Natural killer cell treated with Interleukin-12 subunit alpha and Interleukin-12 subunit beta and Interleukin-15 and Interleukin-18, amount 100 ng/mL, for 72 hours (primary cell): ENCODE results near the gene TH. TPM values are rescaled to one million over a fixed set of nuclear protein-coding genes. Genes with fewer than 3 reads are reported as not detected.

ENCODE experiments used
- ATAC-seq, 2 donors: fragments of 150-1000 bp; cut with Tn5 transposase in 1 of 2; sonication (Bioruptor Pico), chemical (Tn5 transposase) in 1 of 2; 2 replicates each; pipeline ENCODE4 v1.10.0; 2021
- DNase-seq: peaks from one replicate; pipeline ENCODE4 v3.0.0; 2022; ENCODE audit warnings: low spot score
- H3K27ac Mint-ChIP-seq, 2 donors: 1 replicate in 1 of 2; 2 replicates in 1 of 2; pipeline ENCODE4 v1.8.0; 2022; ENCODE audit warnings: mixed read lengths in 2 of 2, mild to moderate bottlenecking in 1 of 2, moderate library complexity in 1 of 2
- H3K27me3 Mint-ChIP-seq, 2 donors: 1 replicate in 1 of 2; 2 replicates in 1 of 2; pipeline ENCODE4 v1.8.0; 2022; ENCODE audit warnings: mixed read lengths in 2 of 2
- H3K36me3 Mint-ChIP-seq: one replicate; pipeline ENCODE4 v1.8.0; 2022; ENCODE audit warnings: mixed read lengths
- H3K4me1 Mint-ChIP-seq, 2 donors: 1 replicate in 1 of 2; 2 replicates in 1 of 2; pipeline ENCODE4 v1.8.0; 2022; ENCODE audit warnings: low read depth in 2 of 2, mixed read lengths in 2 of 2, mild to moderate bottlenecking in 1 of 2
- H3K4me3 Mint-ChIP-seq: one replicate; pipeline ENCODE4 v1.8.0; 2022; ENCODE audit warnings: mixed read lengths
- H3K9me3 Mint-ChIP-seq: 2 replicates; pipeline ENCODE4 v1.8.0; 2022; ENCODE audit warnings: mixed read lengths
- total RNA-seq, 2 donors: library from RNA; stranded (reverse); gene quantifications; one replicate each; pipeline ENCODE4 v1.2.3, GENCODE V29; 2022

Gene TH
- total RNA-seq: not detected

DNA sequence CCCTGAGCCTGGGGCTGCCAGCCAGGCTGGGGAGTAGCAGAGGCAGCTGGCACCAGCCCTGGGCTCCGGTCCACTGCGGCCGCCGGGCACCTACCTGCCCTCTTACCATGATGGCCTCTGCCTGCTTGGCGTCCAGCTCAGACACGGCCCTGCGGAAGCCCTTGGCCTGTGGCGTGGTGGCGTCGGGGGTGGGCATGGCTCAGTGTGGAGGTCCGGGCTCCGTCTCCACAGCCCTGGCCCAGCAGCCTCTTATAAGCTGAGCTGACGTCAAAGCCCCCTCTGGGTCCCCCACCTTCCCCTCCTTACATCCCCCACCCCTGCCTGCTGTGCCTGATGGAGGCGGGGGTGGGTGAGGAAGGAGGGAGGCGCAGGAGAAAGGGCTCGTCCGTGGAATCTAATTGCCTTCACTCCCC lies at the start of gene TH:
Gene TH, minus strand, starts transcription at position 225 of the 413 bp plus-strand sequence. Its CDS starts 29 bp downstream, at position 196.
- no peak within 1 kb of the TSS for H3K4me3 Mint-ChIP-seq
- H3K4me1 Mint-ChIP-seq: no peaks in the 10 kb centered on the region
- no peaks in the 10 kb centered on the region for H3K36me3 Mint-ChIP-seq

GRCh38 chr11:2221024-2221423 lies 49.4 kb upstream of the TH start:
- no peak overlapping the region for H3K27ac Mint-ChIP-seq
- peaks cover 10 to 15% of the 10 kb centered on the region in 2 donors for H3K4me1 Mint-ChIP-seq
- peaks cover 12% of the 10 kb centered on the region for H3K36me3 Mint-ChIP-seq
- peaks cover 12 to 16% of the 10 kb centered on the region in 2 donors for H3K27me3 Mint-ChIP-seq
- ATAC-seq (no peak), DNase-seq (no peak)
- H3K9me3 Mint-ChIP-seq: peaks cover 4% of the 10 kb centered on the region
- H3K4me3 Mint-ChIP-seq: no peak overlapping the region

More for the DNA sequence above, at the start of gene TH:
- Mint-ChIP-seq H3K9me3 (no peaks in the 10 kb centered on the region), H3K27ac (no peak within 1 kb of the TSS), H3K27me3 (peaks cover 0 to 3% of the 10 kb centered on the region in 2 donors)
- no peak for DNase-seq
- peak in 1 of 2 donors; percentile 11 for ATAC-seq

- Mint-ChIP-seq H3K27me3 (peaks cover 11 to 16% of the 10 kb centered on the region in 2 donors), H3K36me3 (peaks cover 12% of the 10 kb centered on the region), H3K9me3 (peaks cover 4% of the 10 kb centered on the region), H3K4me1 (peaks cover 10 to 15% of the 10 kb centered on the region in 2 donors), H3K27ac (no peak overlapping the region), H3K4me3 (no peak overlapping the region)
- ATAC-seq (no peak), DNase-seq (no peak)
Observed at GRCh38 chr11:2220173-2220771, 48.7 kb upstream of the TH start.

- ATAC-seq (no peak), DNase-seq (no peak)
- H3K4me3 Mint-ChIP-seq: no peak overlapping the region
- H3K27ac Mint-ChIP-seq: no peak overlapping the region
- peaks cover 12% of the 10 kb centered on the region for H3K36me3 Mint-ChIP-seq
- H3K9me3 Mint-ChIP-seq: peaks cover 4% of the 10 kb centered on the region
- H3K4me1 Mint-ChIP-seq: peaks cover 13 to 21% of the 10 kb centered on the region in 2 donors
- peaks cover 11 to 16% of the 10 kb centered on the region in 2 donors for H3K27me3 Mint-ChIP-seq
Observed at GRCh38 chr11:2219318-2220017, 47.9 kb upstream of the TH start.

GRCh38 chr11:2218031-2218633 lies 46.5 kb upstream of the TH start:
- no peak overlapping the region for H3K27ac Mint-ChIP-seq
- H3K9me3 Mint-ChIP-seq: no peaks in the 10 kb centered on the region
- ATAC-seq: no peak
- H3K4me3 Mint-ChIP-seq: no peak overlapping the region
- H3K4me1 Mint-ChIP-seq: peaks cover 24 to 34% of the 10 kb centered on the region in 2 donors
- no peak for DNase-seq
- peaks cover 7 to 11% of the 10 kb centered on the region in 2 donors for H3K27me3 Mint-ChIP-seq
- H3K36me3 Mint-ChIP-seq: peaks cover 4% of the 10 kb centered on the region

DNA sequence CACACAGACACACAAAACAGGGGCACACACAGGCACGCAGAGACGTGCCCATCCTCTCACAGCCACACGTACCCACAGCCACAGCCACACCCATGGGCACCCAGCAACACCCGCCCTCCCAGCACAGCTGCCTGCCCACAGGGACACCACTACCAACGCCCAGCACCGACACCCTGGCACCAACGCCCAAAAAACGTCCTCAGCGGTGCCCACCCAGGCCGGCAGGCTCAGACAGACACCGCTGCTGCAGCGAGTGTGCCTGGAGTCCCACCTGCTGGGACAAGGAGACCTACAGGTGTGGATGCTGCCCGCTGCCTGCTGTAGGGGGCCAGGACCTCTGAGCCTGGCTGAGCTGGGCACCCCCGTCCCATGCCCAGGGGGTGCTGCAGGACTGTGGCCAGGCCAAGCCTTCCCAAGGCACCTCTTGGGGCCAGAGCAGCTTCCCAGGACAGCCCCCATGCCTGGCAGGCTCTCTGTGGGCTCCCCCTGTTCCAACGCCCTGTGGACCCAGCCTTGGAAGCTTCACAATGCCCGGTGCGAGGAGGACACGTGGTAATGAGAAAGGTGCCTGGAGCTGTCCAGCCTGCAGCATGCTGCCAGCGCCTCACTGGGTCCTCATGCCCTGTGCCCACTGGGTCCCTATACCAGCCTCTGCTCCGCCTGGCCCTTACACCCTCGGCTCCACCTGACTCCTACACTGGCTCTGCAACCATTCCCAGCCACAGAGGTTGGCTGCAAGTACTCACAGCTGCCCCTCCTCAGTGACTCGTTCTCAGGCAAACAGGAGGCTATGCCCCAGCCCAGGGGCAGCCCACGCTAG lies 45.8 kb upstream of the TH start:
- DNase-seq: no peak
- Mint-ChIP-seq H3K27me3 (peaks cover 2 to 10% of the 10 kb centered on the region in 2 donors), H3K36me3 (peaks cover 4% of the 10 kb centered on the region), H3K27ac (no peak overlapping the region), H3K4me3 (no peak overlapping the region), H3K4me1 (peaks cover 24 to 34% of the 10 kb centered on the region in 2 donors), H3K9me3 (no peaks in the 10 kb centered on the region)
- ATAC-seq: peak; percentile 4 to 29

DNA sequence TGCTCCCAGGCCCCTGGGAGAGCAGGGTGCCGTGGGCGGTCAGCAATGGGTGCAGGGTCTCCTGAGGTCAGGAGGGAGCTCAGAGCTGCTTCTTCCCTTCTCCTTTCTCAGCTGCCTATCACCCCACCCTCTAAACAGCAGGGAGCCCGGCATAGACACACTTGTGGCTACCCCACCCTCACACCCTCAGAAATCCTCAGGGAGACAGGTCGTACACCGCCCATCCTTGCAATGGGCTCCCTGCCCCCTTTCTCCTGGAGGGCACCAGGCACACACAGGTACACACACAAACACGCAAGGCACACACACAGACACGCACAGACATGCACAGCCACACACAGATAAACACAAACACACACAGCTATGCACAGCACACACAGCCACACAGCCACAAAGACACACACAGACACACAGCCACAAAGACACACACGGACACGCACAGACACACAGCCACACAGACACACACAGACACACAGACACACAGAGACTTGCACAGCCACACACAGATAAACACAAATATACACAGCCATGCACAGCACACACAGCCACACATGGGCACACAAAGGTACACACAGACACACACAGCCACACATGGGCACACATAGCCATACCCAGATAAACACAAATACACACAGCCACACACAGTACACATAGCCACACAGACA lies 44.9 kb upstream of the TH start:
- Mint-ChIP-seq H3K36me3 (peaks cover under 1% of the 10 kb centered on the region), H3K4me1 (peaks cover 24 to 34% of the 10 kb centered on the region in 2 donors), H3K4me3 (no peak overlapping the region), H3K9me3 (no peaks in the 10 kb centered on the region), H3K27me3 (peaks cover 0 to under 1% of the 10 kb centered on the region in 2 donors), H3K27ac (no peak overlapping the region)
- DNase-seq (no peak), ATAC-seq (no peak)

- DNase-seq: no peak
- H3K4me3 Mint-ChIP-seq: no peak overlapping the region
- no peaks in the 10 kb centered on the region for H3K9me3 Mint-ChIP-seq
- H3K27ac Mint-ChIP-seq: no peak overlapping the region
- H3K36me3 Mint-ChIP-seq: no peaks in the 10 kb centered on the region
- no peak for ATAC-seq
- peaks cover 24 to 34% of the 10 kb centered on the region in 2 donors for H3K4me1 Mint-ChIP-seq
- no peaks in the 10 kb centered on the region for H3K27me3 Mint-ChIP-seq
Observed at GRCh38 chr11:2215561-2216399, 44.2 kb upstream of the TH start.

- H3K36me3 Mint-ChIP-seq: no peaks in the 10 kb centered on the region
- peaks cover 24 to 34% of the 10 kb centered on the region in 2 donors for H3K4me1 Mint-ChIP-seq
- H3K9me3 Mint-ChIP-seq: no peaks in the 10 kb centered on the region
- H3K4me3 Mint-ChIP-seq: no peak overlapping the region
- DNase-seq (no peak), ATAC-seq (no peak)
- peak overlapping the region; percentile 23 to 68 for H3K27ac Mint-ChIP-seq
- H3K27me3 Mint-ChIP-seq: no peaks in the 10 kb centered on the region
Observed at GRCh38 chr11:2215230-2215560, 43.6 kb upstream of the TH start.

DNA sequence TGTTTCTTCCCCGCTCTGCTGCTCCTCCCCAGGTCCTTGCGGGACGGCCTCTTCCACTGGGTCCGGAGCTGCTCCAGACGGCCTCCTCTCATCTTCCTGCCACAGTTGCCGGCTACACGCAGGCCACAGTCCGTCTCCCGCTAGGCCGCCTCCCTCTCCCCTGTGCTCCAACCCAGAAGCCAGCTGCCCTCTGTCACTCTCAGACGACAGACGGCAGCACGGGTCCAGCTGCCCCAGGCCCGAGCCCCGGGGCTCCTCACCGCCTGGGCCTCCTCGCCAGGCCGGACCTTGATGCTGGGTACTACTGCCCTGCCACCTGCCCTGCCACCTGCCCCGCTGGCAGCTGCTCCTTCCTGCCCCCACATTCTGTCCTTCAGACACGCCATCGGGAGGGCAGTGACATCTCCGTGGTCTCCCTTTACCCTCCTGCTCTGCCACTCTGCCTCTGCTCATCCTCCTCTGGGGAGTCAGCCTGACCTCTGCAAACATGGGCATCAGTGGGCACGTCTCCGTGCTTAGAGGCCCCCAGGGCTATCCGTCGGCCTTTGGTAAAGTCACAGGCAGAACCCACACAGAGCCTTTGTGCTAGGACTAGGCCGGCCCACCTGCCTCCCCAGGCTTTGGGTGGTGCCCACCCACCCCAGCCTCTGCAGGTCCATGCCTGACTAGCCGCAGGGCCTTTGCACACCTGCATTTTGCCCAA lies 43.1 kb upstream of the TH start:
- H3K27ac Mint-ChIP-seq: peak overlapping the region; percentile 23 to 68
- H3K9me3 Mint-ChIP-seq: no peaks in the 10 kb centered on the region
- ATAC-seq (no peak), DNase-seq (no peak)
- no peaks in the 10 kb centered on the region for H3K36me3 Mint-ChIP-seq
- no peaks in the 10 kb centered on the region for H3K27me3 Mint-ChIP-seq
- peak overlapping the region; percentile 69 for H3K4me3 Mint-ChIP-seq
- peaks cover 24 to 34% of the 10 kb centered on the region in 2 donors for H3K4me1 Mint-ChIP-seq

GRCh38 chr11:2213890-2214526 lies 42.4 kb upstream of the TH start:
- no peaks in the 10 kb centered on the region for H3K27me3 Mint-ChIP-seq
- peaks cover 24 to 32% of the 10 kb centered on the region in 2 donors for H3K4me1 Mint-ChIP-seq
- no peaks in the 10 kb centered on the region for H3K36me3 Mint-ChIP-seq
- ATAC-seq (no peak), DNase-seq (no peak)
- peak overlapping the region; percentile 69 for H3K4me3 Mint-ChIP-seq
- H3K27ac Mint-ChIP-seq: peak overlapping the region; percentile 23 to 68
- no peaks in the 10 kb centered on the region for H3K9me3 Mint-ChIP-seq

DNA sequence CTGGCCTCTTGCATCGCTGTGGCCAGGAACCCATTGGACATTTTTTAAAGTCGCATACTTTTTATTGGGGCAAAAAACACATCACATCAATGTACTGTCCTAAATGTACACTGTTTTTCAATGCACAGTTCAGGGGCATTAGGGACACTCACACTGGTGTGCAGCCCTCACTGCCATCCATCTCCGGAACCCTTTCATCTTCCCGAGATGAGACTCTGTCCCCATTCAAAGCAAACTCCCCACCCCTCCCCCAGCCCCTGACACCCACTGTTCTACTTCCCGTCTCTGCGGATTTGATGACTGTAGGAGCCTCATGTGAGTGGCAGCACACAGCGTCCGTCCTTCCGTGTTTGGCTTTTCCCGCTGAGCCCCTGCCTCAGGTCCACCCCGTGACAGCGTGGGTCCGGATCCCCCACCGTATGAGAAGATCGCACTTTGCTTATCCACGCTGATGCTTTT lies 41.8 kb upstream of the TH start:
- Mint-ChIP-seq H3K4me3 (peak overlapping the region; percentile 69), H3K9me3 (no peaks in the 10 kb centered on the region), H3K27me3 (no peaks in the 10 kb centered on the region), H3K36me3 (no peaks in the 10 kb centered on the region), H3K27ac (peak overlapping the region; percentile 23 to 68), H3K4me1 (peaks cover 19 to 26% of the 10 kb centered on the region in 2 donors)
- ATAC-seq (peak; percentile 72 to 83), DNase-seq (no peak)
